HFFc6 (cell line): ENCODE data around the gene AP4S1. TPM values are rescaled to one million over a fixed set of nuclear protein-coding genes. Genes with fewer than 3 reads are reported as not detected.
A peak's percentile ranks its signal among the peaks of the same experiment; 100 is the strongest.

ENCODE experiments used
- DNase-seq: peaks from one replicate; pipeline ENCODE4 v3.0.0-alpha.2; 2018
- H3K27ac Mint-ChIP-seq: 2 replicates; pipeline ENCODE4 v1.8.0; 2020; ENCODE audit warnings: mild to moderate bottlenecking, mixed read lengths
- H3K27me3 Mint-ChIP-seq: 2 replicates; pipeline ENCODE4 v1.8.0; 2021; ENCODE audit warnings: mild to moderate bottlenecking, moderate library complexity, mixed read lengths; ENCODE audit not compliant: insufficient read depth
- H3K36me3 Mint-ChIP-seq: 2 replicates; pipeline ENCODE4 v1.8.0; 2021; ENCODE audit warnings: low read depth, mixed read lengths
- H3K4me1 Mint-ChIP-seq: 2 replicates; pipeline ENCODE4 v1.8.0; 2020; ENCODE audit warnings: low read depth, mixed read lengths
- H3K4me3 Mint-ChIP-seq: 2 replicates; pipeline ENCODE4 v1.8.0; 2020; ENCODE audit warnings: mild to moderate bottlenecking, moderate library complexity, mixed read lengths
- H3K9me3 Mint-ChIP-seq: 2 replicates; pipeline ENCODE4 v1.8.0; 2020; ENCODE audit warnings: mild to moderate bottlenecking, mixed read lengths
- CTCF ChIP-seq: fragments of 200-600 bp; sonication (generic); IDR thresholded peaks from 2 replicates; pipeline ENCODE4 v1.5.0; 2021; ENCODE audit warnings: antibody characterized with exemption, mild to moderate bottlenecking
- total RNA-seq, 6 experiments: library from RNA; stranded (reverse); fragmentation: NEBNext Ultra II Directional; extraction: Animal tissue kit (Norgen Biotek cat#: 25700); gene quantifications; 2 replicates in 1 of 6; 3 replicates in 5 of 6; pipeline ENCODE4 v1.2.3, GENCODE V29; 2021

The AP4S1 gene
- total RNA-seq, 6 experiments from 2014 or later = 6.5 to 10.0 (median 7.5) TPM

GRCh38 chr14:31071151-31071550 is 45.7 kb downstream of the AP4S1 start:
- Mint-ChIP-seq H3K36me3 (peaks cover 13% of the 10 kb centered on the region), H3K4me3 (no peak overlapping the region), H3K9me3 (no peaks in the 10 kb centered on the region), H3K27ac (peak overlapping the region; percentile 87), H3K4me1 (peaks cover 20% of the 10 kb centered on the region), H3K27me3 (no peaks in the 10 kb centered on the region; the same call in 1 of the 2 replicates)
- no peak for TF ChIP-seq CTCF
- DNase-seq = peak; percentile 19

- Mint-ChIP-seq H3K4me3 (no peak overlapping the region), H3K36me3 (peaks cover 13% of the 10 kb centered on the region), H3K9me3 (no peaks in the 10 kb centered on the region), H3K27me3 (no peaks in the 10 kb centered on the region; the same call in 1 of the 2 replicates), H3K4me1 (peaks cover 28% of the 10 kb centered on the region), H3K27ac (no peak overlapping the region)
- DNase-seq = no peak
- TF ChIP-seq CTCF = no peak
Observed at GRCh38 chr14:31075144-31075543, 49.7 kb downstream of the AP4S1 start.

- H3K36me3 Mint-ChIP-seq = peaks cover 8% of the 10 kb centered on the region; the same call in 1 of the 2 replicates
- DNase-seq = no peak
- no peak for TF ChIP-seq CTCF
- H3K9me3 Mint-ChIP-seq = no peaks in the 10 kb centered on the region
- H3K4me1 Mint-ChIP-seq = peaks cover 20% of the 10 kb centered on the region
- no peak overlapping the region for H3K4me3 Mint-ChIP-seq
- no peaks in the 10 kb centered on the region for H3K27me3 Mint-ChIP-seq
- no peak overlapping the region for H3K27ac Mint-ChIP-seq
Observed at GRCh38 chr14:31078766-31079165, 53.3 kb downstream of the AP4S1 start.

DNA sequence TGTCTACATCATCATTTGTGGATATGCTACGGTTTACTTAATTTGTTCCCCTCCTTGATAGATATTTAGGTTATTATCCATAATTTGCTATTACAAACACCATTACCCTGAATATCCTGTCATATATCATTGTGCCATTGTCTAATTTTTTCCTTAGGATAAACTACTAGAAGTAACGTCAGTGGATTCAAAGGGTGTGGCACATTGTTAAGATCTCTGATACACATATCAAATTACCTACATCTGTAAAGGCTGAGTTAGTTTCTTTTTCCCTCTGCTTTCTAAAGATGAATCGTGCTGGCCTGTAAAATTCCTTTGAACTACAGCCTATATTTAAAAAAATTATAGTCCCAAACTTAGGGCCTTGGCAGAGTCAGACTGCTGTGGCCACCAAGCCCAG is 54.6 kb downstream of the AP4S1 start:
- TF ChIP-seq CTCF = no peak
- Mint-ChIP-seq H3K27ac (no peak overlapping the region), H3K27me3 (no peaks in the 10 kb centered on the region), H3K36me3 (peaks cover 5% of the 10 kb centered on the region; the same call in 1 of the 2 replicates), H3K9me3 (no peaks in the 10 kb centered on the region), H3K4me1 (peaks cover 20% of the 10 kb centered on the region), H3K4me3 (no peak overlapping the region)
- no peak for DNase-seq

GRCh38 chr14:31080484-31080883 is 55.0 kb downstream of the AP4S1 start:
- Mint-ChIP-seq H3K4me1 (peaks cover 20% of the 10 kb centered on the region), H3K4me3 (no peak overlapping the region), H3K9me3 (no peaks in the 10 kb centered on the region), H3K36me3 (peaks cover under 1% of the 10 kb centered on the region; the same call in 1 of the 2 replicates), H3K27ac (no peak overlapping the region), H3K27me3 (no peaks in the 10 kb centered on the region)
- no peak for TF ChIP-seq CTCF
- no peak for DNase-seq

DNA sequence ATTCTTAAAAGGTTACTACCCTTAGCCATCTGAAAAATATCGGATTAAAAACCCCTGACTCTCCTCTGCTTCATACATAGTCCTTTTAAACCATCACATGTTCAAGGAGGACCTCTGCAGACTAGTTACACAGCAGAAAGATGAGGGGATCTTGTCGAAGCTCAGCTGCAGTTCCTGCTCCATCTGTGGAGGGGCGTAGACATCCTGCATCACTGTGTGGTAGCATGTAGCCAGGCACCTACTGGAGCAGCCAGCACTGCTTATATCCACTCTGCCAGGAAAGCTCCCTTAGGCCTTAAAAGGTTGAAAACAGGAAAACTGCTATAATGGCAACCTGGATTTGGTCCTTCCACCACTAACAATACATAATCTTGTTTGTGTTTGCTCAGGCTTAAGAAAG is 58.3 kb downstream of the AP4S1 start:
- no peaks in the 10 kb centered on the region for H3K36me3 Mint-ChIP-seq
- no peaks in the 10 kb centered on the region for H3K9me3 Mint-ChIP-seq
- DNase-seq = no peak
- no peak overlapping the region for H3K27ac Mint-ChIP-seq
- H3K4me3 Mint-ChIP-seq = no peak overlapping the region
- no peaks in the 10 kb centered on the region for H3K27me3 Mint-ChIP-seq
- H3K4me1 Mint-ChIP-seq = peaks cover 15% of the 10 kb centered on the region
- no peak for TF ChIP-seq CTCF
